Measurements from ENCODE around the gene ADCY9.
A peak's percentile ranks its signal among the peaks of the same experiment; 100 is the strongest.

The ADCY9 gene

DNA sequence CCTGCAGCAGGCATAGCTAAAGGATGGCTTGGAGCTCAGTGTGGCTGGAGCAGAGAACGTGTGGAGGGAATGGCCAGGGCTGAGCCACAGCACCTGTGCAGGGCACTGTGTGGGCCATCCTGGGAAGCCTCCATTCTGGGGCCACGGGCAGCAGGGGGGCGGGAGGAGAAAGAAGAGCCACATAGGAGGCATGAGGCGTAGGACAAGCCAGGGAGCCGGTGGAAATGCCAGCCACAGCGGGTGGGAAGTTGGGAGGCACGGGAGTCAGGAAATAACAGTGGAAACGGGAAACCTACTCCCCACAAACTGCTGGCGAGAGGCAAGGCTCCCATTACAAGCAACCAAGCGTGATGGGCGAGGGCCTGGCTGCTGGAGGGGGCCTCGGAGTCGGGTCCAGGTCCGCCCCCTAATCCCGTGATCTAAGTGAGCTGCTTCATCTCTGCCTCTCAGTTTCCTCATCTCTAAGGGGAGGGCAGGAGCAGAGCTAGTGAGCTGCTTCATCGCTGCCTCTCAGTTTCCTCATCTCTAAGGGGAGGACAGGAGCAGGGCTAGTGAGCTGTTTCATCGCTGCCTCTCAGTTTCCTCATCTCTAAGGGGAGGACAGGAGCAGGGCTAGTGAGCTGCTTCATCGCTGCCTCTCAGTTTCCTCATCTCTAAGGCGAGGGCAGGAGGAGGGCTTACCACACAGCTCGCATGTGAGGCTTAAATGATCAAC, 104.9 kb downstream of the ADCY9 start (continued):
- TF ChIP-seq ZNF747 (tag by site-specific recombination; IDR thresholded peaks at IDR 0.05), result no peak
- TF ChIP-seq, protein P1, sequence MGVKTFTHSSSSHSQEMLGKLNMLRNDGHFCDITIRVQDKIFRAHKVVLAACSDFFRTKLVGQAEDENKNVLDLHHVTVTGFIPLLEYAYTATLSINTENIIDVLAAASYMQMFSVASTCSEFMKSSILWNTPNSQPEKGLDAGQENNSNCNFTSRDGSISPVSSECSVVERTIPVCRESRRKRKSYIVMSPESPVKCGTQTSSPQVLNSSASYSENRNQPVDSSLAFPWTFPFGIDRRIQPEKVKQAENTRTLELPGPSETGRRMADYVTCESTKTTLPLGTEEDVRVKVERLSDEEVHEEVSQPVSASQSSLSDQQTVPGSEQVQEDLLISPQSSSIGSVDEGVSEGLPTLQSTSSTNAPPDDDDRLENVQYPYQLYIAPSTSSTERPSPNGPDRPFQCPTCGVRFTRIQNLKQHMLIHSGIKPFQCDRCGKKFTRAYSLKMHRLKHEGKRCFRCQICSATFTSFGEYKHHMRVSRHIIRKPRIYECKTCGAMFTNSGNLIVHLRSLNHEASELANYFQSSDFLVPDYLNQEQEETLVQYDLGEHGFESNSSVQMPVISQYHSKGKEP (tag by site-specific recombination; IDR thresholded peaks at IDR 0.05), result no peak
- no peak for TF ChIP-seq ZNF148 (tag by site-specific recombination; IDR thresholded peaks at IDR 0.05; ENCODE audit: borderline replicate concordance)
- no peak for TF ChIP-seq ZNF223 (tag by site-specific recombination; IDR thresholded peaks at IDR 0.05)
- TF ChIP-seq ZBTB26 (tag by site-specific recombination; optimal IDR thresholded peaks at IDR 0.05), result no peak
- peak; percentile 46; the same call in 1 of the 2 replicates for TF ChIP-seq SP7 (tag by site-specific recombination; IDR thresholded peaks at IDR 0.05)
- TF ChIP-seq ZBTB1 (tag by site-specific recombination; IDR thresholded peaks at IDR 0.05), result no peak
- peak; percentile 75 for TF ChIP-seq ZNF600 (tag by site-specific recombination; IDR thresholded peaks at IDR 0.05)
- no peak for TF ChIP-seq ZNF214 (tag by site-specific recombination; IDR thresholded peaks at IDR 0.05; ENCODE audit: borderline replicate concordance)
- TF ChIP-seq ZNF239 (tag by site-specific recombination; IDR thresholded peaks at IDR 0.05), result no peak
- TF ChIP-seq ZNF341 (tag by site-specific recombination; IDR thresholded peaks at IDR 0.05; ENCODE audit: low read depth), result peak; percentile 88
- TF ChIP-seq ZFHX2 (tag by site-specific recombination; conservative IDR thresholded peaks at IDR 0.05), result no peak; the same call in 1 of the 2 replicates
- no peak for TF ChIP-seq ZBTB11 (tag by site-specific recombination; conservative IDR thresholded peaks at IDR 0.05; ENCODE audit: low read depth)
- TF ChIP-seq ZNF530 (tag by site-specific recombination; IDR thresholded peaks at IDR 0.05; ENCODE audit: low read depth), result no peak
- no peak for TF ChIP-seq ZNF169 (tag by site-specific recombination; IDR thresholded peaks at IDR 0.05)
- TF ChIP-seq KLF7 (tag by site-specific recombination; IDR thresholded peaks at IDR 0.05; ENCODE audit: borderline replicate concordance), result no peak
- no peak for TF ChIP-seq ZNF529 (tag by site-specific recombination; IDR thresholded peaks at IDR 0.05; ENCODE audit: insufficient replicate concordance)
- 0 out of 2 replicates have a peak, but pooled peaks have one; percentile 9 for TF ChIP-seq OSR2 (tag by site-specific recombination; IDR thresholded peaks at IDR 0.05)
- TF ChIP-seq KLF1 (tag by site-specific recombination; IDR thresholded peaks at IDR 0.05), result no peak
- TF ChIP-seq, protein P2, sequence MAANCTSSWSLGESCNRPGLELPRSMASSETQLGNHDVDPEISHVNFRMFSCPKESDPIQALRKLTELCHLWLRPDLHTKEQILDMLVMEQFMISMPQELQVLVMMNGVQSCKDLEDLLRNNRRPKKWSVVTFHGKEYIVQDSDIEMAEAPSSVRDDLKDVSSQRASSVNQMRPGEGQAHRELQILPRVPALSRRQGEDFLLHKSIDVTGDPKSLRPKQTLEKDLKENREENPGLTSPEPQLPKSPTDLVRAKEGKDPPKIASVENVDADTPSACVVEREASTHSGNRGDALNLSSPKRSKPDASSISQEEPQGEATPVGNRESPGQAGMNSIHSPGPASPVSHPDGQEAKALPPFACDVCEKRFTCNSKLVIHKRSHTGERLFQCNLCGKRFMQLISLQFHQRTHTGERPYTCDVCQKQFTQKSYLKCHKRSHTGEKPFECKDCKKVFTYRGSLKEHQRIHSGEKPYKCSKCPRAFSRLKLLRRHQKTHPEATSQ (tag by site-specific recombination; IDR thresholded peaks at IDR 0.05), result no peak
- TF ChIP-seq KLF16 (tag by site-specific recombination; IDR thresholded peaks at IDR 0.05), result no peak
- peak; percentile 35; the same call in 1 of the 2 replicates for TF ChIP-seq PATZ1 (tag by site-specific recombination; IDR thresholded peaks at IDR 0.05)
- TF ChIP-seq, protein P3, sequence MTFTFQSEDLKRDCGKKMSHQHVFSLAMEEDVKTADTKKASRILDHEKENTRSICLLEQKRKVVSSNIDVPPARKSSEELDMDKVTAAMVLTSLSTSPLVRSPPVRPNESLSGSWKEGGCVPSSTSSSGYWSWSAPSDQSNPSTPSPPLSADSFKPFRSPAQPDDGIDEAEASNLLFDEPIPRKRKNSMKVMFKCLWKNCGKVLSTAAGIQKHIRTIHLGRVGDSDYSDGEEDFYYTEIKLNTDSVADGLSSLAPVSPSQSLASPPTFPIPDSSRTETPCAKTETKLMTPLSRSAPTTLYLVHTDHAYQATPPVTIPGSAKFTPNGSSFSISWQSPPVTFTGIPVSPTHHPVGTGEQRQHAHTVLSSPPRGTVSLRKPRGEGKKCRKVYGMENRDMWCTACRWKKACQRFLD (tag by site-specific recombination; IDR thresholded peaks at IDR 0.05), result no peak
- TF ChIP-seq BCL11A (tag by site-specific recombination; IDR thresholded peaks at IDR 0.05; ENCODE audit: low read depth), result no peak
- TF ChIP-seq ZNF670 (tag by site-specific recombination; IDR thresholded peaks at IDR 0.05; ENCODE audit: low read depth), result no peak
- no peak for TF ChIP-seq KLF10 (tag by site-specific recombination; IDR thresholded peaks at IDR 0.05)
